Measurements from ENCODE around the gene LINC01488. TPM values are rescaled to one million over a fixed set of nuclear protein-coding genes. Genes with fewer than 3 reads are reported as not detected.

The LINC01488 gene
- total and polyA plus RNA-seq, 10 of the 15 experiments (the other 5 are each of a cell fraction or from before 2014, with no cell fraction given): not detected

- no peaks in the 10 kb centered on the region; the same call in 1 of the 2 replicates for H4K20me1 ChIP-seq (ENCODE audit: control insufficient read depth, insufficient read depth)
- H3K4me1 ChIP-seq (ENCODE audit: control insufficient read depth, insufficient read depth, low read length): no peaks in the 10 kb centered on the region
- intact Hi-C loops (cut with micrococcal nuclease; ENCODE audit: unreplicated experiment) (no loop called here), in situ Hi-C loops (cut with MboI) (no loop called here)
- BruUV-seq (replicated peaks): no TSS peak
- H3K4me2 ChIP-seq (ENCODE audit: control insufficient read depth, insufficient read depth): no peak overlapping the region
- H3K4me3 ChIP-seq: no peak overlapping the region
- no peak overlapping the region for H3K9ac ChIP-seq (ENCODE audit: control insufficient read depth, insufficient read depth, low read length)
- no peak overlapping the region for H2AFZ ChIP-seq (ENCODE audit: control insufficient read depth, low read depth, low read length)
- SMC1A ChIA-PET (ENCODE audit: uncharacterized antibody, unreplicated experiment): interaction anchor here (0.6 kb wide), 1 partner anchor 26 kb away, joined by 3 read pairs; no protein-coding TSS in a partner anchor
- ATAC-seq (no peak), FAIRE-seq (no peak), DNase-seq (ENCODE audit: low read depth, low spot score) (no peak)
- RAD21 ChIA-PET (ENCODE audit: unreplicated experiment): no interaction called here
- 42% methylated on average over 10 of the region's 10 CpGs for WGBS (ENCODE audit: insufficient coverage, insufficient replicate concordance, low lambda C conversion rate, missing lambda C conversion rate)
- H3K27ac ChIP-seq (ENCODE audit: control insufficient read depth, insufficient read depth): no peak overlapping the region
- CTCF ChIA-PET: no interaction called here
- TF ChIP-seq ZZZ3 (IDR thresholded peaks at IDR 0.05; ENCODE audit: control insufficient read depth, insufficient read length, low read depth): no peak
- no peak for TF ChIP-seq HDGF (IDR thresholded peaks at IDR 0.05)
- no peak for TF ChIP-seq ESRRA (IDR thresholded peaks at IDR 0.05; ENCODE audit: low read length)
- TF ChIP-seq NFXL1 (IDR thresholded peaks at IDR 0.05; ENCODE audit: borderline replicate concordance): no peak
- TF ChIP-seq IKZF1 (conservative IDR thresholded peaks at IDR 0.05): no peak
- no peak for TF ChIP-seq SUZ12 (IDR thresholded peaks at IDR 0.05; ENCODE audit: unreplicated experiment)
- TF ChIP-seq BHLHE40 (IDR thresholded peaks at IDR 0.05; ENCODE audit: borderline replicate concordance in 1 of 2, low read depth in 2 of 2, low read length in 1 of 2): no peak
- no peak for TF ChIP-seq POLR2AphosphoS2 (IDR thresholded peaks at IDR 0.05; ENCODE audit: low read depth, low read length)
- no peak for TF ChIP-seq SP1 (IDR thresholded peaks at IDR 0.05; ENCODE audit: low read depth, low read length)
- no peak for TF ChIP-seq CHD4 (IDR thresholded peaks at IDR 0.05)
- no peak for TF ChIP-seq NFYB (IDR thresholded peaks at IDR 0.05; ENCODE audit: insufficient read depth, low read depth, low read length)
- TF ChIP-seq KAT2A (conservative IDR thresholded peaks at IDR 0.05; ENCODE audit: control insufficient read depth, low read depth, low read length): no peak
- TF ChIP-seq ETV6 (conservative IDR thresholded peaks at IDR 0.05 in 1 of 2, IDR thresholded peaks at IDR 0.05 in 1 of 2; ENCODE audit: borderline replicate concordance in 1 of 2, low read depth in 1 of 2): no peak
- no peak for TF ChIP-seq EP300 (IDR thresholded peaks at IDR 0.05; ENCODE audit: borderline replicate concordance in 1 of 2, control insufficient read depth in 1 of 2, low read depth in 2 of 2, low read length in 2 of 2)
- TF ChIP-seq, protein P1, sequence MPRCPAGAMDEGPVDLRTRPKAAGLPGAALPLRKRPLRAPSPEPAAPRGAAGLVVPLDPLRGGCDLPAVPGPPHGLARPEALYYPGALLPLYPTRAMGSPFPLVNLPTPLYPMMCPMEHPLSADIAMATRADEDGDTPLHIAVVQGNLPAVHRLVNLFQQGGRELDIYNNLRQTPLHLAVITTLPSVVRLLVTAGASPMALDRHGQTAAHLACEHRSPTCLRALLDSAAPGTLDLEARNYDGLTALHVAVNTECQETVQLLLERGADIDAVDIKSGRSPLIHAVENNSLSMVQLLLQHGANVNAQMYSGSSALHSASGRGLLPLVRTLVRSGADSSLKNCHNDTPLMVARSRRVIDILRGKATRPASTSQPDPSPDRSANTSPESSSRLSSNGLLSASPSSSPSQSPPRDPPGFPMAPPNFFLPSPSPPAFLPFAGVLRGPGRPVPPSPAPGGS (IDR thresholded peaks at IDR 0.05; ENCODE audit: borderline replicate concordance, insufficient read depth, low read depth, low read length, poor library complexity, severe bottlenecking): no peak
- no peak for TF ChIP-seq PAX5 (IDR thresholded peaks at IDR 0.05; ENCODE audit: borderline replicate concordance, low read depth, low read length)
- no peak for TF ChIP-seq EGR1 (IDR thresholded peaks at IDR 0.05; ENCODE audit: borderline replicate concordance in 1 of 2, low read depth in 2 of 2, low read length in 2 of 2)
- no peak for TF ChIP-seq HDAC2 (IDR thresholded peaks at IDR 0.05)
- no peak for TF ChIP-seq MXI1 (IDR thresholded peaks at IDR 0.05; ENCODE audit: low read depth, low read length)
- no peak for TF ChIP-seq ZNF622 (IDR thresholded peaks at IDR 0.05)
- H3K9me3 ChIP-seq (replicated peaks; ENCODE audit: control insufficient read depth, insufficient read depth, low read length): no peaks in the 10 kb centered on the region
- H3K79me2 ChIP-seq (ENCODE audit: control insufficient read depth, insufficient read depth, low read length): no peaks in the 10 kb centered on the region
- H3K36me3 ChIP-seq (ENCODE audit: control insufficient read depth in 2 of 2, insufficient read depth in 2 of 2, low read length in 1 of 2): no peaks in the 10 kb centered on the region
- POLR2A ChIA-PET: no interaction called here
- H3K27me3 ChIP-seq (replicated peaks in 1 of 2; ENCODE audit: control insufficient read depth in 2 of 2, insufficient read depth in 2 of 2, low read length in 1 of 2): no peaks in the 10 kb centered on the region; a peak in 1 of 4 replicates
These were observed 14.7 kb downstream of the LINC01488 start for GRCh38 chr11:69496202-69496557.
